ENCODE measurements around the gene VWA5B1. TPM values are rescaled to one million over a fixed set of nuclear protein-coding genes. Genes with fewer than 3 reads are reported as not detected.

The VWA5B1 gene
- total and polyA plus RNA-seq, 2 of the 4 experiments (the other 2 are of a cell fraction), result not detected

DNA sequence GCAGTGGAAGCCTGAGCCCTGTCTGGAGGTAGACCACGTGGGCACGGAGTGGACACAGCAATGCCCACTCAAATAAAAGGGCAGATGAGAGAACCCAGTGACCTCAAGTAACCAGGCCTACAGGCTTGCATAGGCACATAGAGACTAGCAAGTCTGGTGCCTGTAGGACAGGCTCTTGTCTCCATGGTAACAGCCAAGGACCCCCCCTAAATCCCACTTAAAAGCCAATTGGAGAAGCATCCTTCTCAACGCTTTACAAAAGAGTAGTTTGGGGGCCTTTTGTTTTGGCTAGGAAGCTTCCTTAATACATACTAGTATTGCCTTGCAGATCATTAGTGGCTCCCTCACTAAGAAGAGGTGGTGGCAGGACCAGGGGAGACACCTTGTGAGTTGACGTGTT, 63.9 kb downstream of the VWA5B1 start:
- no peak overlapping the region for H3K18ac ChIP-seq (ENCODE audit: low read depth, low read length)
- no peak overlapping the region for H2AFZ ChIP-seq (replicated peaks; ENCODE audit: low read length, poor library complexity)
- H2BK15ac ChIP-seq (ENCODE audit: low read depth, low read length), result no peak overlapping the region
- no peak overlapping the region for H2BK5ac ChIP-seq (ENCODE audit: low read depth, low read length, poor library complexity, severe bottlenecking)
- ChIA-PET POLR2A (ENCODE audit: unreplicated experiment) (no interaction called here), CTCF (no interaction called here)
- no peak overlapping the region for H4K5ac ChIP-seq (ENCODE audit: low read depth, low read length)
- no peak overlapping the region for H4K8ac ChIP-seq (ENCODE audit: low read depth in 2 of 2, low read length in 2 of 2)
- DNase-seq (no peak), ATAC-seq (ENCODE audit: low read depth) (no peak)
- peaks cover 3% of the 10 kb centered on the region; the same call in 1 of the 2 replicates for H3K9me1 ChIP-seq (ENCODE audit: insufficient read depth, low read length)
- WGBS, 2 experiments (ENCODE audit: extremely low coverage in 2 of 2, insufficient read length in 1 of 2), result 67% methylated on average over 3 of the region's 4 CpGs; no CpG with 5 or more reads in 1 of the 2 experiments
- no TSS peak for BruUV-seq (replicated peaks)
- no peak overlapping the region for H3K4me3 ChIP-seq (ENCODE audit: insufficient read depth, low read depth, low read length)
- peaks cover 11% of the 10 kb centered on the region; the same call in 1 of the 2 replicates for H3K4me1 ChIP-seq (ENCODE audit: control insufficient read depth, insufficient read depth, low read length)
- dilution Hi-C loops (cut with HindIII; ENCODE audit: low sequenced_read_pairs, unreplicated experiment), result no loop called here
- TF ChIP-seq RAD21 (IDR thresholded peaks at IDR 0.05; ENCODE audit: low read length) (no peak), MAZ (IDR thresholded peaks at IDR 0.05; ENCODE audit: borderline replicate concordance, low read depth, low read length) (no peak), MAFK (IDR thresholded peaks at IDR 0.05; ENCODE audit: low read depth, low read length) (no peak), SMC3 (IDR thresholded peaks at IDR 0.05; ENCODE audit: low read depth, low read length) (no peak), NFE2L2 (IDR thresholded peaks at IDR 0.05; ENCODE audit: low read depth, low read length) (no peak)
- TF ChIP-seq, protein P1, sequence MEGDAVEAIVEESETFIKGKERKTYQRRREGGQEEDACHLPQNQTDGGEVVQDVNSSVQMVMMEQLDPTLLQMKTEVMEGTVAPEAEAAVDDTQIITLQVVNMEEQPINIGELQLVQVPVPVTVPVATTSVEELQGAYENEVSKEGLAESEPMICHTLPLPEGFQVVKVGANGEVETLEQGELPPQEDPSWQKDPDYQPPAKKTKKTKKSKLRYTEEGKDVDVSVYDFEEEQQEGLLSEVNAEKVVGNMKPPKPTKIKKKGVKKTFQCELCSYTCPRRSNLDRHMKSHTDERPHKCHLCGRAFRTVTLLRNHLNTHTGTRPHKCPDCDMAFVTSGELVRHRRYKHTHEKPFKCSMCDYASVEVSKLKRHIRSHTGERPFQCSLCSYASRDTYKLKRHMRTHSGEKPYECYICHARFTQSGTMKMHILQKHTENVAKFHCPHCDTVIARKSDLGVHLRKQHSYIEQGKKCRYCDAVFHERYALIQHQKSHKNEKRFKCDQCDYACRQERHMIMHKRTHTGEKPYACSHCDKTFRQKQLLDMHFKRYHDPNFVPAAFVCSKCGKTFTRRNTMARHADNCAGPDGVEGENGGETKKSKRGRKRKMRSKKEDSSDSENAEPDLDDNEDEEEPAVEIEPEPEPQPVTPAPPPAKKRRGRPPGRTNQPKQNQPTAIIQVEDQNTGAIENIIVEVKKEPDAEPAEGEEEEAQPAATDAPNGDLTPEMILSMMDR (conservative IDR thresholded peaks at IDR 0.05; ENCODE audit: low read depth, low read length), result no peak
- TF ChIP-seq, protein P2, sequence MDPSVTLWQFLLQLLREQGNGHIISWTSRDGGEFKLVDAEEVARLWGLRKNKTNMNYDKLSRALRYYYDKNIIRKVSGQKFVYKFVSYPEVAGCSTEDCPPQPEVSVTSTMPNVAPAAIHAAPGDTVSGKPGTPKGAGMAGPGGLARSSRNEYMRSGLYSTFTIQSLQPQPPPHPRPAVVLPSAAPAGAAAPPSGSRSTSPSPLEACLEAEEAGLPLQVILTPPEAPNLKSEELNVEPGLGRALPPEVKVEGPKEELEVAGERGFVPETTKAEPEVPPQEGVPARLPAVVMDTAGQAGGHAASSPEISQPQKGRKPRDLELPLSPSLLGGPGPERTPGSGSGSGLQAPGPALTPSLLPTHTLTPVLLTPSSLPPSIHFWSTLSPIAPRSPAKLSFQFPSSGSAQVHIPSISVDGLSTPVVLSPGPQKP (IDR thresholded peaks at IDR 0.05; ENCODE audit: borderline replicate concordance, low read depth, low read length), result no peak
- TF ChIP-seq, protein P3, sequence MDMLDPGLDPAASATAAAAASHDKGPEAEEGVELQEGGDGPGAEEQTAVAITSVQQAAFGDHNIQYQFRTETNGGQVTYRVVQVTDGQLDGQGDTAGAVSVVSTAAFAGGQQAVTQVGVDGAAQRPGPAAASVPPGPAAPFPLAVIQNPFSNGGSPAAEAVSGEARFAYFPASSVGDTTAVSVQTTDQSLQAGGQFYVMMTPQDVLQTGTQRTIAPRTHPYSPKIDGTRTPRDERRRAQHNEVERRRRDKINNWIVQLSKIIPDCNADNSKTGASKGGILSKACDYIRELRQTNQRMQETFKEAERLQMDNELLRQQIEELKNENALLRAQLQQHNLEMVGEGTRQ (IDR thresholded peaks at IDR 0.05; ENCODE audit: low read depth, low read length), result no peak
- H3K27me3 ChIP-seq (ENCODE audit: control insufficient read depth, insufficient read depth, low read length), result peaks cover 22% of the 10 kb centered on the region
- H3K27ac ChIP-seq (ENCODE audit: insufficient read depth, low read length), result no peak overlapping the region
- in situ Hi-C loops (cut with MboI; ENCODE audit: low sequenced_read_pairs), result no loop called here
- no peak overlapping the region for H3K56ac ChIP-seq (ENCODE audit: extremely low read depth, insufficient read depth, low read length)
- H3K9ac ChIP-seq (ENCODE audit: low read depth, low read length), result no peak overlapping the region
- no peak overlapping the region for H3K23ac ChIP-seq (ENCODE audit: low read depth, low read length)
- H3K14ac ChIP-seq (replicated peaks; ENCODE audit: low read depth, low read length), result no peak overlapping the region
- intact Hi-C loops (cut with micrococcal nuclease), result no loop called here
- H4K91ac ChIP-seq (ENCODE audit: insufficient read depth, low read depth, low read length), result no peak overlapping the region
- H3K36me3 ChIP-seq (ENCODE audit: control insufficient read depth, insufficient read depth, low read length), result no peaks in the 10 kb centered on the region
- H2BK120ac ChIP-seq (ENCODE audit: low read depth, low read length), result no peak overlapping the region
- H3K79me1 ChIP-seq (ENCODE audit: low read depth in 1 of 2, low read length in 2 of 2), result no peaks in the 10 kb centered on the region
- no peak overlapping the region for H2AK9ac ChIP-seq (replicated peaks; ENCODE audit: low read depth, low read length, poor library complexity)
- no peak overlapping the region for H3K4me2 ChIP-seq (ENCODE audit: low read depth, low read length)
- H3K9me3 ChIP-seq (ENCODE audit: control insufficient read depth, insufficient read depth, low read length), result no peaks in the 10 kb centered on the region
- no peak overlapping the region for H2AK5ac ChIP-seq (ENCODE audit: low read depth, low read length)
- H4K20me1 ChIP-seq (ENCODE audit: insufficient read depth, low read length), result peaks cover 3% of the 10 kb centered on the region; the same call in 1 of the 2 replicates
- no peak overlapping the region for H3K4ac ChIP-seq (ENCODE audit: low read depth, low read length)
- no peak overlapping the region for H2BK20ac ChIP-seq (ENCODE audit: low read depth, low read length)

Measured in IMR-90 (cell line).